ENCODE measurements around the gene OR52E6. TPM values are rescaled to one million over a fixed set of nuclear protein-coding genes. Genes with fewer than 3 reads are reported as not detected.

The OR52E6 gene
- polyA plus RNA-seq, 1 experiment = not detected

- no peak for DNase-seq (ENCODE audit: low read depth)
- CTCF ChIA-PET = no interaction called here
- no peaks in the 10 kb centered on the region for H3K27me3 ChIP-seq (ENCODE audit: control insufficient read depth, insufficient read depth, low read length)
- POLR2A ChIA-PET = no interaction called here
- TF ChIP-seq CTCF (IDR thresholded peaks at IDR 0.05; ENCODE audit: insufficient read depth, low read depth, low read length) = no peak
- H3K4me3 ChIP-seq (ENCODE audit: low read depth, low read length) = no peak overlapping the region
- H3K36me3 ChIP-seq (ENCODE audit: control insufficient read depth, insufficient read depth, low read length) = no peaks in the 10 kb centered on the region
These were observed 23.3 kb downstream of the OR52E6 start for GRCh38 chr11:5818245-5818886.

- POLR2A ChIA-PET = no interaction called here
- CTCF ChIA-PET = no interaction called here
- TF ChIP-seq CTCF (IDR thresholded peaks at IDR 0.05; ENCODE audit: insufficient read depth, low read depth, low read length) = no peak
- DNase-seq (ENCODE audit: low read depth) = no peak
- Histone ChIP-seq H3K27me3 (ENCODE audit: control insufficient read depth, insufficient read depth, low read length) (no peaks in the 10 kb centered on the region), H3K4me3 (ENCODE audit: low read depth, low read length) (no peak overlapping the region), H3K36me3 (ENCODE audit: control insufficient read depth, insufficient read depth, low read length) (no peaks in the 10 kb centered on the region)
These were observed 26.2 kb downstream of the OR52E6 start for GRCh38 chr11:5815534-5815933.

- H3K27me3 ChIP-seq (ENCODE audit: control insufficient read depth, insufficient read depth, low read length) = peaks cover 4% of the 10 kb centered on the region; the same call in 1 of the 2 replicates
- no peak for DNase-seq (ENCODE audit: low read depth)
- CTCF ChIA-PET = interaction anchor here (0.5 to 2.3 kb wide), 5 partner anchors 13 to 544 kb away, joined by 3 to 11 read pairs (median 4); no protein-coding TSS in a partner anchor
These were observed 31.5 kb downstream of the OR52E6 start for GRCh38 chr11:5809905-5810795.

GRCh38 chr11:5809122-5809519 lies 32.6 kb downstream of the OR52E6 start:
- POLR2A ChIA-PET = no interaction called here
- Histone ChIP-seq H3K36me3 (ENCODE audit: control insufficient read depth, insufficient read depth, low read length) (no peaks in the 10 kb centered on the region), H3K4me3 (ENCODE audit: low read depth, low read length) (peak overlapping the region; percentile 39), H3K27me3 (ENCODE audit: control insufficient read depth, insufficient read depth, low read length) (peaks cover 4% of the 10 kb centered on the region; the same call in 1 of the 2 replicates)
- no peak for DNase-seq (ENCODE audit: low read depth)
- CTCF ChIA-PET = interaction anchor here (0.5 to 2.3 kb wide), 5 partner anchors 13 to 333 kb away, joined by 3 to 11 read pairs (median 4); no protein-coding TSS in a partner anchor
- TF ChIP-seq CTCF (IDR thresholded peaks at IDR 0.05; ENCODE audit: insufficient read depth, low read depth, low read length) = no peak

More at GRCh38 chr11:5809905-5810795, 31.5 kb downstream of the OR52E6 start:
- H3K36me3 ChIP-seq (ENCODE audit: control insufficient read depth, insufficient read depth, low read length) = no peaks in the 10 kb centered on the region
- POLR2A ChIA-PET = no interaction called here
- no peak for TF ChIP-seq CTCF (IDR thresholded peaks at IDR 0.05; ENCODE audit: insufficient read depth, low read depth, low read length)
- no peak overlapping the region for H3K4me3 ChIP-seq (ENCODE audit: low read depth, low read length)

GRCh38 chr11:5808500-5809121 lies 33.1 kb downstream of the OR52E6 start, which contains the start of gene OR52N2:
Gene OR52N2, plus strand, starts transcription at chr11:5808924. Its CDS starts 11,412 bp downstream, at chr11:5820336.
- Histone ChIP-seq H3K4me3 (ENCODE audit: low read depth, low read length) (peak within 1 kb of the TSS; percentile 39), H3K36me3 (ENCODE audit: control insufficient read depth, insufficient read depth, low read length) (no peaks in the 10 kb centered on the region), H3K27me3 (ENCODE audit: control insufficient read depth, insufficient read depth, low read length) (peaks cover 4% of the 10 kb centered on the region; the same call in 1 of the 2 replicates)
- ChIA-PET POLR2A (no interaction called here), CTCF (interaction anchor here (1.1 to 2.3 kb wide), 3 partner anchors 14 to 332 kb away, joined by 3 to 11 read pairs (median 7); no protein-coding TSS in a partner anchor)
- TF ChIP-seq CTCF (IDR thresholded peaks at IDR 0.05; ENCODE audit: insufficient read depth, low read depth, low read length) = peak; percentile 84
- no peak for DNase-seq (ENCODE audit: low read depth)
